ENCODE results near the gene TMEM201. TPM values are rescaled to one million over a fixed set of nuclear protein-coding genes. Genes with fewer than 3 reads are reported as not detected.

The TMEM201 gene
- total RNA-seq, 1 experiment from 2014 or later, result 49.0 TPM

DNA sequence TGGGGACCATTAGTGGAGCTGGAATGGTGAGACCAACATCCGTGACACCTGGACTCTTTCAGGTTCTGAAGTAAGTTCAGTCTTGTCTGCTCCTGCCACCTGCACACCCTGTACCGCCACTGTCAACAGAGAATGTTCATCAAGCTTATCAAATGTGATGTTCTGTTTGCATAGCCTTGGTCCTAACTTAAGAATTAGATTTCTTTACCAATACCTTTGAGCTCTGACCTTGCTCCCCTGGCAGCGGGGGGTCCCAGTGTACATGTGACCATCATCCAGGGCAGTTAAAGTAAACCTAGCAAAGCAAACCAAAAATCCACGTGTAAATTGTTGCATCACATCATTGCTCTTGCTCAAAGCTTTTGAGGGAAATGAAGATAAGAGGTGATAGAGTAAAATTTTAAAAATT, 35.0 kb upstream of the TMEM201 start:
- Histone ChIP-seq H3K27ac (ENCODE audit: low read depth, low read length, poor library complexity, severe bottlenecking) (no peak overlapping the region), H3K4me1 (ENCODE audit: insufficient read depth, low read length, poor library complexity, severe bottlenecking) (peaks cover 11% of the 10 kb centered on the region), H3K4me3 (ENCODE audit: low read depth, low read length, poor library complexity, severe bottlenecking) (no peak overlapping the region), H3K36me3 (ENCODE audit: insufficient read depth, low read length, poor library complexity, severe bottlenecking) (peaks cover 27% of the 10 kb centered on the region), H3K9me3 (ENCODE audit: low read depth, low read length, poor library complexity, severe bottlenecking) (no peaks in the 10 kb centered on the region), H3K27me3 (replicated peaks; ENCODE audit: insufficient read depth, low read depth, low read length, poor library complexity) (no peaks in the 10 kb centered on the region)
- DNase-seq (ENCODE audit: low spot score), result no peak
- no peak for TF ChIP-seq EZH2 (IDR thresholded peaks at IDR 0.05; ENCODE audit: borderline replicate concordance, low read depth, low read length, poor library complexity, severe bottlenecking)
- TF ChIP-seq, protein P1, sequence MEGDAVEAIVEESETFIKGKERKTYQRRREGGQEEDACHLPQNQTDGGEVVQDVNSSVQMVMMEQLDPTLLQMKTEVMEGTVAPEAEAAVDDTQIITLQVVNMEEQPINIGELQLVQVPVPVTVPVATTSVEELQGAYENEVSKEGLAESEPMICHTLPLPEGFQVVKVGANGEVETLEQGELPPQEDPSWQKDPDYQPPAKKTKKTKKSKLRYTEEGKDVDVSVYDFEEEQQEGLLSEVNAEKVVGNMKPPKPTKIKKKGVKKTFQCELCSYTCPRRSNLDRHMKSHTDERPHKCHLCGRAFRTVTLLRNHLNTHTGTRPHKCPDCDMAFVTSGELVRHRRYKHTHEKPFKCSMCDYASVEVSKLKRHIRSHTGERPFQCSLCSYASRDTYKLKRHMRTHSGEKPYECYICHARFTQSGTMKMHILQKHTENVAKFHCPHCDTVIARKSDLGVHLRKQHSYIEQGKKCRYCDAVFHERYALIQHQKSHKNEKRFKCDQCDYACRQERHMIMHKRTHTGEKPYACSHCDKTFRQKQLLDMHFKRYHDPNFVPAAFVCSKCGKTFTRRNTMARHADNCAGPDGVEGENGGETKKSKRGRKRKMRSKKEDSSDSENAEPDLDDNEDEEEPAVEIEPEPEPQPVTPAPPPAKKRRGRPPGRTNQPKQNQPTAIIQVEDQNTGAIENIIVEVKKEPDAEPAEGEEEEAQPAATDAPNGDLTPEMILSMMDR (conservative IDR thresholded peaks at IDR 0.05; ENCODE audit: low read depth, low read length), result no peak
- no TSS peak for BruUV-seq (replicated peaks)
- ChIA-PET CTCF (no interaction called here), POLR2A (ENCODE audit: low non-redundant PET) (no interaction called here)
- intact Hi-C loops (cut with micrococcal nuclease; ENCODE audit: unreplicated experiment), result no loop called here

GRCh38 chr1:9555942-9556341, 32.8 kb upstream of the TMEM201 start:
- CTCF ChIA-PET, result no interaction called here

DNA sequence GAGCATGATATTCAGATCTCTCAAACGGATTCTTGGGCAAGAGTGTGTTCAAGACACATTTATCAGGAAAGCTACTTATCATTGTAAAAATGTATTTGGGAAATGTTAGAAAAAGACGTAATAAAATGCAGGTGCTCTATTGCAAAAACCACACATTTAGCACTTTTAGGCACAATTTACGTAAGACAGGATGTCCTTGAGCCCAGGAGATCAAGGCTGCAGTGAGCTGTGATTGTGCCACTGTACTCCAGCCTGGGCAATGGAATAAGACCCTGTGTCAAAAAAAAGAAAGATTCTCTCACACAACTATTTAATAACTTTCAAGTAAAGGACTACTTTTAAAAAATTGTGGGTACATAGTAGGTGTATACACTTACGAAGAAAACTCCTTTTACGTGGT, 31.1 kb upstream of the TMEM201 start:
- H3K4me1 ChIP-seq (ENCODE audit: insufficient read depth, low read length, poor library complexity, severe bottlenecking), result peaks cover 40% of the 10 kb centered on the region
- TF ChIP-seq, protein P1 (conservative IDR thresholded peaks at IDR 0.05; ENCODE audit: low read depth, low read length), result no peak
- no peak for TF ChIP-seq EZH2 (IDR thresholded peaks at IDR 0.05; ENCODE audit: borderline replicate concordance, low read depth, low read length, poor library complexity, severe bottlenecking)
- no peaks in the 10 kb centered on the region for H3K9me3 ChIP-seq (ENCODE audit: low read depth, low read length, poor library complexity, severe bottlenecking)
- CTCF ChIA-PET, result no interaction called here
- POLR2A ChIA-PET (ENCODE audit: low non-redundant PET), result no interaction called here
- peaks cover 27% of the 10 kb centered on the region for H3K36me3 ChIP-seq (ENCODE audit: insufficient read depth, low read length, poor library complexity, severe bottlenecking)
- no TSS peak for BruUV-seq (replicated peaks)
- no peak for DNase-seq (ENCODE audit: low spot score)
- intact Hi-C loops (cut with micrococcal nuclease; ENCODE audit: unreplicated experiment), result no loop called here
- H3K4me3 ChIP-seq (ENCODE audit: low read depth, low read length, poor library complexity, severe bottlenecking), result no peak overlapping the region
- no peaks in the 10 kb centered on the region for H3K27me3 ChIP-seq (replicated peaks; ENCODE audit: insufficient read depth, low read depth, low read length, poor library complexity)
- H3K27ac ChIP-seq (ENCODE audit: low read depth, low read length, poor library complexity, severe bottlenecking), result no peak overlapping the region

More at GRCh38 chr1:9555942-9556341, 32.8 kb upstream of the TMEM201 start:
- BruUV-seq (replicated peaks), result no TSS peak
- Histone ChIP-seq H3K36me3 (ENCODE audit: insufficient read depth, low read length, poor library complexity, severe bottlenecking) (peaks cover 27% of the 10 kb centered on the region), H3K4me1 (ENCODE audit: insufficient read depth, low read length, poor library complexity, severe bottlenecking) (peaks cover 33% of the 10 kb centered on the region), H3K9me3 (ENCODE audit: low read depth, low read length, poor library complexity, severe bottlenecking) (no peaks in the 10 kb centered on the region), H3K27me3 (replicated peaks; ENCODE audit: insufficient read depth, low read depth, low read length, poor library complexity) (no peaks in the 10 kb centered on the region), H3K27ac (ENCODE audit: low read depth, low read length, poor library complexity, severe bottlenecking) (no peak overlapping the region), H3K4me3 (ENCODE audit: low read depth, low read length, poor library complexity, severe bottlenecking) (no peak overlapping the region)
- intact Hi-C loops (cut with micrococcal nuclease; ENCODE audit: unreplicated experiment), result no loop called here
- TF ChIP-seq, protein P1 (conservative IDR thresholded peaks at IDR 0.05; ENCODE audit: low read depth, low read length), result no peak
- TF ChIP-seq EZH2 (IDR thresholded peaks at IDR 0.05; ENCODE audit: borderline replicate concordance, low read depth, low read length, poor library complexity, severe bottlenecking), result no peak
- DNase-seq (ENCODE audit: low spot score), result no peak
- POLR2A ChIA-PET (ENCODE audit: low non-redundant PET), result no interaction called here

Data from A673 (cell line).